Activated CD4-positive, alpha-beta T cell treated with anti-CD3 and anti-CD28 coated beads, Interleukin-2, Interleukin-4, amounts not matched to agents 100 ng/mL and 50 ng/mL, durations not matched to agents 16 hours and 8 hours (primary cell): Measurements from ENCODE around the gene CPNE8.

Experiments
- DNase-seq: peaks from one replicate; pipeline ENCODE4 v3.0.0-alpha.2; 2020; ENCODE audit warnings: low spot score

The CPNE8 gene

DNA sequence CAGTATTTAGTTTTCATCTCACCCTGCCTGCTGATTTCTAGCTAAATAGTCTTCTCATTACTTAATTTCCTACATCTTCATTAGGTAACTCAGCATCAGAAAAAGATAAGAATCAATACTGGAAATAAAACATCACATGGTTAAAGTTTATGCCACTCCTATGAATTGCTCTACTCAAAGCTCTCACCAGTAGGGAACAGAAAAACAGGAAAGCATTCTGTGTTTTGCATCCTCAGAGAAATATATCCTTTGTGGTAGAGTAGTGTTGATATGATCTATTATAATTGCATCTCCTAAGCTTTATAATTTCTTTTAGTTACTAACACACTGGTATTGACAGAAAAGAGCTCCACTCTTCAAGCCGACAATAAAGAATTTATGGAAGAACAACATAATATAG is 9.9 kb downstream of the CPNE8 start:
- no peak for DNase-seq

GRCh38 chr12:38892976-38893375 is 12.4 kb downstream of the CPNE8 start:
- no peak for DNase-seq

DNA sequence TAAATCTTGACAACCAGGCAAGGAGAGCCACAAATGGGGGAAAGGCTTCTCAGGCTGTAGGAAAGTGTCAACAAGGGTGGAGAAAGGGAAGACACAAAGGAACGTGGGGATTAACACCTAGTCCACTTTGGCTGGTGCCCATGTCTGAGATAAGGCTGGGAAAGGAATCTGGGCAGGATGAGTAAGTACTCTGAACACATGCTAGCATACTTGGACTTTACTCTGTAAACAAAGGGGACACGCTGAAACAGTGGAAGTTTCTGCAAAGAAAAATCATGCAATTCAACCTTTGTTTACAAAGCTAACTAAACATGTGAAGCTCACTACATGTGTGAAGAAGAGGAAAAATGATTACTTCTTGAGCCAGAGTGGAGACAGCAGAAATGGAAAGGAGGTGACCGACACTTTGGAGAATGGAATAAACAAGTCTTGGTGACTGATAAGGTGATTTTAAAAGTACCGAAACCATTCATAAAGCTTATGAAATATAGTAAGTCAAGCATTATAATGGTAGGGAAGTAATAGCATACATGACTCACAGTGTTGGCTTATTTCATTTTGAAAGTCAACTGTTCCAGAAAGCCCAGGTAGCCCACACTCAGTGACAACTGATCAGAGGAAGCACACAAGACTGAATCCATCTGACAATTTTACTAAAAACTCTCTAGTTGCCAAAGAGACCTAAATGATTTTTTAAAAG is 13.2 kb downstream of the CPNE8 start:
- DNase-seq, result peak; percentile 41

DNA sequence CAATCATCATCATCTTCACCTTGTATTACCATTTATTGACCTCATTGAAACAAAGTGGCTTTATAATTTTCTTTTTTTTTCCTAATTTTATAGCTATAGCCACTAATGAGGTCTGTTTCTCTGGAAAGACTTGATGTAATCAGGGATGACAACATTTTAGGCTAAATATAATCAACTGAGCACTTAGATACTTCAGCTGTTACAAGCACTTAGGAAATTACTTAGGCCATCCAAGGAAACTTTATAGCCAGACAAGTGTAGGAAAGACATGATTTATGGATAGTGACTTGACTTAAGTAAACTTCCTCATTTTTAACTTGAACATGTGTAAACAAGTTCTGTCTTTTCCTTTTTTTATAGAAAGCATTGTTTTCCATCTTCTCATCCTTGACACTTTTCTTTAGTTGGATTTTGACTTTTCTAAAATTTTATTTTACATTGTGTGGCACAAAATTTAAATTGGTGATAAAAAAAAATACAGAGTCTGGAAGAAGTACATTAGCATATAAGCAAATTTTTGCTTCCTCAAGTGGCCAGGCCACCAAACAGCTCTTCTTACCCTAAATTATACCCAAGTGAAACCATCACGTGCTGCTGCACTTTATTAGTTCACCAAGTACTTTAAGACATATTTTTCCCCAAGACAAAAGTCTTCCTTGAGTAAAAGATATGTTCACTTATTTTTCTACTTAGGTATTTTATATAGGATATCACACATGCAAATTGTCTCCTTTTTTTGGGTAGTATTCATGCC is 15.1 kb downstream of the CPNE8 start:
- DNase-seq, result no peak

GRCh38 chr12:38889297-38889815 is 16.0 kb downstream of the CPNE8 start:
- no peak for DNase-seq

- no peak for DNase-seq
Measured at GRCh38 chr12:38887770-38888169, 17.6 kb downstream of the CPNE8 start.

DNA sequence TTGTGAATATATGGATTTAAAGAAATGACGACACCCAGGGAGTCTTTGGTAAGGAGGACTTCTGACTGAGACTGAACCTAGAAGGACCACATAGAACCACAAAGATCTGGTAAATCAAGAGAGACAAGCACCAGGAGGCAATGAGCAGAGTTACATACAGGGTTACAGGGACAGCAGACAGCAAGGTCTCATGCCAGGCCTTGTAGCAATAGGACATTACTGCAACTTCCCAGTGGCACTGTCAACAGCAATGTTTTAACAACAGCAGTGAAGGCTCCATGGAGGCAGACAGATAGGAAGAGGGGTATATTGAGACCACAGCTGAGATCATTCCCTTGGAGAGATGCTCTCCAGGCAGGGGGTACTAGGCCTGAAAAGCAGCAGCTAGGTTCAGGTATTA is 18.5 kb downstream of the CPNE8 start:
- DNase-seq, result no peak

DNA sequence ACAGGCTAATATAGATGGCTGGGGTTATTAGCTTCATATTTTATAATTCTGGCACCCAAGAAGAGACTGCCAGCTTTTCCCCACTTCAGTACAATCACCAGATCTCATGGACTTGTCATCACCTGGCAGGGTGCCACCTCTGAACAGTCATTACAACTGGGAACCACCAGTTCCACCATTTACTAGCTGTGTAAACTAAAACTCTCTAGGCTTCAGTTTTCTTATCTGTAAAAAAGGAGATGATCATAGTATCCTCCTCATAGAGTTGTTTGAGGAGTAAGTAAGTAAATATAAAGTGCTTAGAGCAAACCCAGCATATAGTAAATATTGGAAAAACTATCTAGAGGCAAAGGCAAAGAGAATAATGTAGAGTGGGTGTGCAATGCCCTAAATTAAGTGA is 19.3 kb downstream of the CPNE8 start:
- DNase-seq, result no peak

DNA sequence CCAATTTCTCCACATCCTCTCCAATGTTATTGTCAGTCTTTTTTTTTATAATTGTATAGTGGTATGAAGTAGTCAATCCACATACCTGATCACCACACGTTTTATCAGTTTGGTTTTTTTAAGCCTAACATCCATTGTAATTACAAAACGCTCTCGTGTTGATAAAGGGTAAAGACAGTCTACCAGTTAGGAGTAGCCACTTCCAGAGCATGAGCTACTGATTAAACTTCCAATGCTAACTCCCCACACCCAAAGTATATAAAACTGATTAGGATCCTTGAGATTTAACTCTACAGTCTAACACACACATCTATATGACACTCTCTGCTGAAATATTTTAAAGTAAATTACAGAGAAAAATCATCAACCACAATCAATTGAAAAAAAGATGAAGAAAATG is 20.7 kb downstream of the CPNE8 start:
- no peak for DNase-seq

GRCh38 chr12:38883629-38884134 is 21.7 kb downstream of the CPNE8 start:
- no peak for DNase-seq

GRCh38 chr12:38880288-38880687 is 25.1 kb downstream of the CPNE8 start:
- DNase-seq, result no peak

GRCh38 chr12:38878986-38879385 is 26.4 kb downstream of the CPNE8 start:
- no peak for DNase-seq

GRCh38 chr12:38878333-38878705 is 27.1 kb downstream of the CPNE8 start:
- no peak for DNase-seq

GRCh38 chr12:38875586-38876228 is 29.7 kb downstream of the CPNE8 start:
- DNase-seq, result no peak

DNA sequence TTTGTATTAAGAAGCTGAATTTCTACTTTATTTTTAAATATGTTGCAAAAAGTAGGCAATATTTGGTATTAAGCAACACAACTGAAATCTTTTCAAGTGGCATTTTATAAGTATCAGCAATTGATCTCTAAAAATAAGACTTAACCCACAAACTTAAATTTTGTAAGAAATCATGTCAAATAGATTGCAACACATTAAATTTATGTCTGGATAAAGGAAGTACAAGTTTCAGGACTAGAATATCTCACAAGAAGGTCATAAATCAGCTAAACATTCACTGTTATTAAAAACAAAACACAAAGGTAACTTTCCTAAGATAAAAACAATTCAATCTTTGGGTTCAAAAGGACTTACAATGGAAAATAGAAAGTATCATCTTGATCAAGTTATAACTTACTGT is 32.8 kb downstream of the CPNE8 start:
- DNase-seq, result no peak

DNA sequence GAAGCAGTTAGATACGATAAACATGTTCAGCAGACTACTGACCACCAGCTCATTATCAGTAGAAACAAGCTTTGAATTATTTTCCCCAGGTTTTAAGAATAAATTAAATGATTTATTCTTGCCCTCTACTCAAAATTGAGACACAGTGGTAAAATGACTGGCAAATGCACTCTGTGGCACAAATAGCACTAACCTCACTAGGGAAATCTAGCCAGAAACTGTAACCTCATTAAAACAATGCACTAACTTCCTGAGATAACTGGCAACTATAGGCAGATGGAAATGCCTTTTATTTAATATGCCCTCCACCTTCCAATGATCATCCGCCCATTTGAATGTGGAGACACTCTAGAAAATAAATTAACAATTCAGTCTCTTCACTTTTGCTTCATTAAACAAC is 33.2 kb downstream of the CPNE8 start:
- DNase-seq, result no peak

GRCh38 chr12:38869036-38869435 is 36.4 kb downstream of the CPNE8 start:
- no peak for DNase-seq

DNA sequence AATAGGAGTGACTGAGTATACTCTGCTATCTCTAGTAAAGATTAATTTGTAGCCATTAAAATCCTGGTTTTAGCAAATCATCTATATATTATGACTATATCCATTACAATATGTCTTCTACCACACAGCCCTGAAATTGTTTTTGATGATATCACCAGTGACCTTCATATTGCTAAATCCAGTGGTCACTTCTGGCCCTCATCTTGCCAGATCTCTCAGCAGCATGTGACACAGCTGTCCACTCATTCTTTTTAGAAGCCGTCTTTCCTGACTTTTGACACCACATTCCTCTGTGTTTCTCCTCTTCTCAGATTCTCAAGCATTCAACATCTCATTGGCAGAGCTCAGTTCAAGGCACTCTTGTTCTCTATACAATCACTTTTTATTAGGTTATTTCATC is 54.9 kb downstream of the CPNE8 start:
- no peak for DNase-seq

- DNase-seq, result no peak
Measured at GRCh38 chr12:38847247-38847646, 58.1 kb downstream of the CPNE8 start.

GRCh38 chr12:38844267-38844666 is 61.1 kb downstream of the CPNE8 start:
- DNase-seq, result no peak

GRCh38 chr12:38838056-38838850 is 67.1 kb downstream of the CPNE8 start:
- no peak for DNase-seq

DNA sequence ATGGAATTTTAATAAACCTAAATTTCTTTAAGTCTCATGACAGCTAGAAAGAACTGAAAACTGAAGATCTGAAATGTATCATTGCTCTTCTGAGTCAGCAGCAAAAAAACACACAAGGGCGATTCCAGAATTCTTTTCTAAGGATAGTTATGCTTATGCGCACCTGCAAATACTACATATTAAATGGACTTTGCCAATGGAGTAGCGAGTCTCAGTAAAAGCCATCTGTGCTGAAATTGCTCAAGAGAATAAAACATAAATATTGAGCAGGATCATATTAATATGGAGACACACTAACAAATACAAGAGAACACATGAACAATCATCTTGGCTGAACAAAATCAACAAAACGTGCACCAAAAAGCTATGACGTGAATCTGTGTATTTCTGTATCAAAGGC is 73.7 kb downstream of the CPNE8 start:
- no peak for DNase-seq
